Endodermal cell (in vitro differentiated cells): ENCODE measurements around the gene KRT15. TPM values are rescaled to one million over a fixed set of nuclear protein-coding genes. Genes with fewer than 3 reads are reported as not detected.

Experiments used
- DNase-seq: peaks from one replicate; pipeline ENCODE4 v3.0.0-alpha.2; 2017
- H3K27ac ChIP-seq: 2 replicates; pipeline ENCODE4 v1.5.1; 2013; ENCODE audit warnings: mild to moderate bottlenecking, low read depth, low read length, moderate library complexity
- H3K27me3 ChIP-seq: 2 replicates; pipeline ENCODE4 v1.6.1; 2013; ENCODE audit warnings: mild to moderate bottlenecking, low read length, moderate library complexity; ENCODE audit not compliant: insufficient read depth, control insufficient read depth, poor library complexity, severe bottlenecking
- H3K36me3 ChIP-seq: 2 replicates; pipeline ENCODE4 v1.7.0; 2013; ENCODE audit warnings: mild to moderate bottlenecking, low read length, moderate library complexity; ENCODE audit not compliant: control insufficient read depth, insufficient read depth
- H3K4me1 ChIP-seq: one replicate; pipeline ENCODE4 v1.7.0; 2013; ENCODE audit warnings: low read length; ENCODE audit not compliant: control insufficient read depth, insufficient read depth
- H3K4me3 ChIP-seq: 2 replicates; pipeline ENCODE4 v1.5.1; 2013; ENCODE audit warnings: mild to moderate bottlenecking, low read length, moderate library complexity
- H3K9ac ChIP-seq: 2 replicates; pipeline ENCODE4 v1.6.1; 2013; ENCODE audit warnings: mild to moderate bottlenecking, low read length, moderate library complexity; ENCODE audit not compliant: poor library complexity, severe bottlenecking; ENCODE audit errors: extremely low read depth
- H3K9me3 ChIP-seq: 2 replicates; pipeline ENCODE4 v1.6.1; 2013; ENCODE audit warnings: mild to moderate bottlenecking, low read length, moderate library complexity; ENCODE audit not compliant: control insufficient read depth
- H3K27ac Mint-ChIP-seq: 2 replicates; pipeline ENCODE4 v1.8.0; 2020; ENCODE audit warnings: mixed read lengths
- H3K27me3 Mint-ChIP-seq: 2 replicates; pipeline ENCODE4 v1.8.0; 2021; ENCODE audit warnings: mild to moderate bottlenecking, mixed read lengths; ENCODE audit not compliant: insufficient read depth
- H3K36me3 Mint-ChIP-seq: 2 replicates; pipeline ENCODE4 v1.8.0; 2020; ENCODE audit warnings: low read depth, mixed read lengths
- H3K4me1 Mint-ChIP-seq: 2 replicates; pipeline ENCODE4 v1.8.0; 2020; ENCODE audit warnings: mixed read lengths
- H3K4me3 Mint-ChIP-seq: 2 replicates; pipeline ENCODE4 v1.8.0; 2020; ENCODE audit warnings: mild to moderate bottlenecking, moderate library complexity, mixed read lengths
- H3K9me3 Mint-ChIP-seq: 2 replicates; pipeline ENCODE4 v1.8.0; 2020; ENCODE audit warnings: mild to moderate bottlenecking, mixed read lengths
- CTCF ChIP-seq: fragments of 200-600 bp; sonication (generic); conservative IDR thresholded peaks from 2 replicates; pipeline ENCODE4 v1.5.0; 2021; ENCODE audit warnings: antibody characterized with exemption, mild to moderate bottlenecking
- WGBS, 2 experiments: methylation state at CpG; one replicate each; pipeline versions ENCODE4 v1.1.5 to v1.1.7; 2013; ENCODE audit warnings: missing lambda C conversion rate in 2 of 2, mixed read lengths in 1 of 2; ENCODE audit not compliant: insufficient coverage in 1 of 2, insufficient read length in 1 of 2; 5-methylcytosine and 5-hydroxymethylcytosine counted together
- total RNA-seq, 2 donors: library from RNA; stranded (reverse); fragmentation: NEBNext Ultra II Directional in 1 of 2; extraction: Animal tissue kit (Norgen Biotek cat#: 25700) in 1 of 2; gene quantifications; 2 replicates in 1 of 2; 3 replicates in 1 of 2; pipeline ENCODE4 v1.2.1, GENCODE V29; 2021

The KRT15 gene
- total RNA-seq, 2 donors from 2014 or later, result 0.95 to 1.2 TPM

DNA sequence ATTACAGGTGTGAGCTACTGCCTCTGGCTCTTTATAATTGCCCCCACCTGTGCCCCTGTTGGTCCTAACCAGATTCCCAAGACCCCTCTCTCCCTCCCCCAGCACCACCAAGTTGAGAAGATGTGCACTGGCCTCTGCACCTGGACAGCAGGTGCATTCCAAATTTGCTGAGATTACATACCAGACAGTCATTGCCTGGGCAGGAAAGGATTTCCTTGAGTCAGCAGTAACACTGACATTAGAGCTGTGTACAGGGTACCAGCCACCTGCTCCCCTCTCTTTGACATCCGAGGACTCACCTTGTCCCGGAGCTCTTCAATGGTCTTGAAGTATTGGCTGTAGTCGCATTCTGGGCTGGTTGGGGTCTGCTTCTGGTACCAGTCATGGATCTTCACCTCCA lies 659 bp downstream of the KRT15 start:
- DNase-seq, result no peak
- no peak overlapping the region for H3K27ac ChIP-seq
- no peak for TF ChIP-seq CTCF
- Mint-ChIP-seq H3K27me3 (no peaks in the 10 kb centered on the region), H3K4me3 (no peak overlapping the region), H3K36me3 (peaks cover 4% of the 10 kb centered on the region), H3K27ac (no peak overlapping the region), H3K9me3 (no peaks in the 10 kb centered on the region), H3K4me1 (peaks cover 23% of the 10 kb centered on the region)
- no peaks in the 10 kb centered on the region for H3K4me1 ChIP-seq
- H3K4me3 ChIP-seq, result no peak overlapping the region
- WGBS, 2 experiments, result 94 to 96% methylated on average over 3 of the region's 3 CpGs
- H3K27me3 ChIP-seq, result no peaks in the 10 kb centered on the region
- H3K9ac ChIP-seq, result no peak overlapping the region
- no peaks in the 10 kb centered on the region for H3K9me3 ChIP-seq
- peaks cover 3% of the 10 kb centered on the region for H3K36me3 ChIP-seq

GRCh38 chr17:41516830-41517283 lies 1.8 kb downstream of the KRT15 start:
- Histone ChIP-seq H3K27me3 (no peaks in the 10 kb centered on the region), H3K4me1 (no peaks in the 10 kb centered on the region), H3K9me3 (no peaks in the 10 kb centered on the region), H3K9ac (no peak overlapping the region), H3K4me3 (no peak overlapping the region), H3K27ac (no peak overlapping the region), H3K36me3 (no peaks in the 10 kb centered on the region)
- Mint-ChIP-seq H3K36me3 (no peaks in the 10 kb centered on the region), H3K27ac (no peak overlapping the region), H3K9me3 (no peaks in the 10 kb centered on the region), H3K4me1 (peaks cover 19% of the 10 kb centered on the region), H3K27me3 (no peaks in the 10 kb centered on the region), H3K4me3 (no peak overlapping the region)
- DNase-seq, result no peak
- TF ChIP-seq CTCF, result no peak
- WGBS, 2 experiments, result 92 to 93% methylated on average over 10 to 14 of the region's 14 CpGs

DNA sequence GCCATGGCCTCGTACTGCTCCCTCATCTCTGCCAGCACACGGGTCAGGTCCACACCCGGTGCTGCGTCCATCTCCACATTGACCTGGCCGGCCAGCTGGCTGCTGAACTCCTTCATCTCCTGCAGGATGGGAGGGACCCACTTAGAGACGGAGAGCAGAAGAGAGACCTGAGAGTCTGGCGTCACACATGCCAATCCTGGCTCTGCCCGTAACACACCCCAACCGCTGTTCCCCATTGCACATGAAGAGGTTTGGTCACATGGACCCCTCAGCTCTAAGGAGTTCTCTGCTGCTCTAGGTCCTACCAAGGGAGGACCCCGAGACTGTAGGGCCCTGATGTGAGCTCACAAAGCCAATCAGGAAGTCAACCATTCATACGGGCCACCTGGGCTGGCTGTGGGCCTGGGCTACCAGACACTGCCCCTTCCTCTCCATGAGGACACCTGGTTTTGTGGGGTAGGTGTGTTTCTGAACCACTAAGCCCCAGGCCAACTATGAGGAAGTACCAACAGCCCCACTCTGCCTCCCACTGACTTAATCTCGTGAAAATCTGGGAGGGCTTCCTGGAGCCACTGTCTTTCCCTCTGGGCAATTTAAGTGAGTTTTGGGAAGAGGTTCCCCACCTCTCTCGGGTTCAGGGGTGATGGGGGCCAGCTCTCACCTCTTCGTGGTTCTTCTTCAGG lies 2.4 kb downstream of the KRT15 start:
- H3K27me3 ChIP-seq, result no peaks in the 10 kb centered on the region
- Mint-ChIP-seq H3K4me1 (peaks cover 14% of the 10 kb centered on the region), H3K27me3 (no peaks in the 10 kb centered on the region), H3K9me3 (no peaks in the 10 kb centered on the region), H3K36me3 (no peaks in the 10 kb centered on the region), H3K27ac (no peak overlapping the region), H3K4me3 (no peak overlapping the region)
- no peak overlapping the region for H3K9ac ChIP-seq
- WGBS, 2 experiments, result 90 to 95% methylated on average over 13 to 14 of the region's 14 CpGs
- no peak for TF ChIP-seq CTCF
- no peaks in the 10 kb centered on the region for H3K4me1 ChIP-seq
- no peaks in the 10 kb centered on the region for H3K9me3 ChIP-seq
- H3K36me3 ChIP-seq, result no peaks in the 10 kb centered on the region
- no peak overlapping the region for H3K4me3 ChIP-seq
- no peak for DNase-seq
- no peak overlapping the region for H3K27ac ChIP-seq
